HepG2 (cell line): ENCODE results near the gene ABCB10. TPM values are rescaled to one million over a fixed set of nuclear protein-coding genes. Genes with fewer than 3 reads are reported as not detected.

Source experiments
- CC2D1A ChIP-seq: sonication (generic); formaldehyde crosslinking; IDR thresholded peaks from 2 replicates; pipeline ENCODE4 v1.8.1; 2023; ENCODE audit warnings: mild to moderate bottlenecking, missing genetic modification reagents
- CREM ChIP-seq, 2 experiments: sonication (generic) in 1 of 2; formaldehyde crosslinking in 1 of 2; IDR thresholded peaks; 2 replicates each; pipeline versions ENCODE4 v1.4.0 to v1.6.1; 2016 to 2020; ENCODE audit warnings: antibody characterized with exemption in 1 of 2, mild to moderate bottlenecking in 1 of 2, missing genetic modification reagents in 1 of 2
- ELF4 ChIP-seq: sonication (generic); formaldehyde crosslinking; IDR thresholded peaks from 2 replicates; pipeline ENCODE4 v1.5.0; 2020; ENCODE audit warnings: missing genetic modification reagents, mild to moderate bottlenecking, moderate library complexity, borderline replicate concordance
- NFE2L1 ChIP-seq: sonication (generic); formaldehyde crosslinking; IDR thresholded peaks from 2 replicates; pipeline ENCODE4 v1.4.0; 2020; ENCODE audit warnings: missing genetic modification reagents, mild to moderate bottlenecking, borderline replicate concordance
- NKX3-1 ChIP-seq: sonication (generic); formaldehyde crosslinking; IDR thresholded peaks from 2 replicates; pipeline ENCODE4 v1.5.0; 2020; ENCODE audit warnings: missing genetic modification reagents
- PRMT3 ChIP-seq: sonication (generic); formaldehyde crosslinking; IDR thresholded peaks from 2 replicates; pipeline ENCODE4 v1.8.1; 2022; ENCODE audit warnings: low read depth, mild to moderate bottlenecking, moderate library complexity, missing genetic modification reagents, borderline replicate concordance
- RARA ChIP-seq: IDR thresholded peaks from 2 replicates; pipeline ENCODE4 v1.6.1; 2016; ENCODE audit warnings: missing genetic modification reagents, missing compliant biosample characterization
- SAP130 ChIP-seq: IDR thresholded peaks from 2 replicates; pipeline ENCODE4 v1.6.1; 2016; ENCODE audit warnings: low read depth
- SIN3A ChIP-seq: IDR thresholded peaks from 2 replicates; pipeline ENCODE4 v1.6.1; 2011; ENCODE audit warnings: low read depth, mild to moderate bottlenecking, control low read depth, low read length, borderline replicate concordance
- SMC3 ChIP-seq: IDR thresholded peaks from 2 replicates; pipeline ENCODE4 v1.6.1; 2011; ENCODE audit warnings: low read length, improper control_type of control experiment
- SNAI1 ChIP-seq: sonication (generic); formaldehyde crosslinking; IDR thresholded peaks from 2 replicates; pipeline ENCODE4 v1.5.0; 2020; ENCODE audit warnings: mild to moderate bottlenecking, missing genetic modification reagents, borderline replicate concordance
- SOX13 ChIP-seq, 3 experiments: fragments of 450-650 bp in 1 of 3; sonication (generic) in 1 of 3; formaldehyde crosslinking in 1 of 3; IDR thresholded peaks in 2 of 3; conservative IDR thresholded peaks in 1 of 3; 2 replicates each; pipeline versions ENCODE4 v1.5.0 to v1.6.1; 2016 to 2020; ENCODE audit warnings: antibody characterized with exemption in 1 of 3, mild to moderate bottlenecking in 1 of 3, missing compliant biosample characterization in 1 of 3, missing genetic modification reagents in 1 of 3, moderate library complexity in 1 of 3
- TBL1XR1 ChIP-seq: fragments of 150-350 bp; IDR thresholded peaks from 2 replicates; pipeline ENCODE4 v1.6.1; 2014; ENCODE audit warnings: borderline replicate concordance, low read length; ENCODE audit not compliant: partially characterized antibody
- TP53 ChIP-seq: sonication (generic); formaldehyde crosslinking; conservative IDR thresholded peaks from 2 replicates; pipeline ENCODE4 v1.4.0; 2020; ENCODE audit warnings: missing genetic modification reagents
- ZFP36 ChIP-seq: fragments of 150-350 bp; IDR thresholded peaks from 2 replicates; pipeline ENCODE4 v1.6.1; 2018; ENCODE audit warnings: borderline replicate concordance, low read length, low read depth; ENCODE audit not compliant: partially characterized antibody
- ZFYVE20 ChIP-seq: sonication (generic); formaldehyde crosslinking; IDR thresholded peaks from 2 replicates; pipeline ENCODE4 v1.8.0; 2023; ENCODE audit warnings: low read depth, mild to moderate bottlenecking, moderate library complexity, missing genetic modification reagents, borderline replicate concordance
- ZNF331 ChIP-seq: sonication (generic); formaldehyde crosslinking; IDR thresholded peaks from 2 replicates; pipeline ENCODE4 v1.4.0; 2020; ENCODE audit warnings: missing genetic modification reagents
- ZNF644 ChIP-seq: IDR thresholded peaks from 2 replicates; pipeline ENCODE4 v1.6.1; 2016; ENCODE audit warnings: low read depth
- polyA plus RNA-seq, 8 experiments: library from polyadenylated mRNA; depleted of rRNA in 3 of 8; stranded (reverse) in 7 of 8; unstranded in 1 of 8; fragments of >200 nt; fragmentation: Illumina TruSeq in 4 of 8; extraction: Trizol in 4 of 8; gene quantifications; 2 replicates each; pipeline versions ENCODE4 v1.2.1 to v1.2.3, GENCODE V29; 2011 to 2016; ENCODE audit warnings: low read depth in 4 of 8, missing spikeins in 1 of 8, mixed read lengths in 1 of 8; ENCODE audit not compliant: insufficient read depth in 1 of 8
- total RNA-seq, 5 experiments: library from RNA; depleted of rRNA; stranded (reverse); fragments of >200 nt; fragmentation: Illumina TruSeq; extraction: Trizol; gene quantifications; 2 replicates each; pipeline ENCODE4 v1.2.3, GENCODE V29; 2016; ENCODE audit warnings: low read depth in 1 of 5
- TF ChIP-seq, protein P1 (sequence below): sonication (generic); formaldehyde crosslinking; IDR thresholded peaks from 2 replicates; pipeline ENCODE4 v1.9.0; 2021; ENCODE audit warnings: missing genetic modification reagents, borderline replicate concordance
- TF ChIP-seq, protein P2 (sequence below): sonication (generic); formaldehyde crosslinking; IDR thresholded peaks from 2 replicates; pipeline ENCODE4 v1.4.0; 2020; ENCODE audit warnings: missing genetic modification reagents
- TF ChIP-seq, protein P3 (sequence below): sonication (generic); formaldehyde crosslinking; IDR thresholded peaks from 2 replicates; pipeline ENCODE4 v1.5.1; 2020; ENCODE audit warnings: missing genetic modification reagents, mild to moderate bottlenecking, borderline replicate concordance
- TF ChIP-seq, protein P4 (sequence below): sonication (generic); IDR thresholded peaks from 2 replicates; pipeline ENCODE4 v1.6.1; 2016; ENCODE audit warnings: low read depth, borderline replicate concordance
- TF ChIP-seq, protein P5 (sequence below): sonication (generic); formaldehyde crosslinking; IDR thresholded peaks from 2 replicates; pipeline ENCODE4 v1.5.0; 2020; ENCODE audit warnings: mild to moderate bottlenecking, low read depth, missing genetic modification reagents, borderline replicate concordance
- TF ChIP-seq, protein P6 (sequence below): sonication (generic); formaldehyde crosslinking; IDR thresholded peaks from 2 replicates; pipeline ENCODE4 v1.4.0; 2020; ENCODE audit warnings: missing genetic modification reagents

ABCB10 gene
- total and polyA plus RNA-seq, 2 of the 13 experiments (the other 11 are each of a cell fraction or from before 2014, with no cell fraction given) = 11.2 to 28.9 TPM

DNA sequence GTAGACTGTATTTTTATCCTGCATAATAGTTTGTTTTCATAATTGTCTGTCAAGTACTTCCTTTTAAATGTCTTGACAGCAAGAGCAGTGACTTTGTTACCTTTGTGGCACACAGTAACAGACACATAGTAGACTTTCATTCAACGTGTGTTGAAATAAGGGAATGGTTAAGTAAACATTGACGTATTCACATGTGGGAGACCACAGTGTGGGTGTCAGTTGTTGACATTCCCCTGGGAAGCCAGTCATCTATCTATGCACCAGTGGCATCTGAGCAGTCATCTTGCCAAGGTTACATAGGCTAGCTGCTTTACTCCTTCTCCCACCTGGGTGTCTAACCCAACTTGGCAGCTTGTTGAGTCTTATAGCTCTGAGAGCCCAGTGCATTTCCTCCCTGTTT is 48.9 kb downstream of the ABCB10 start (continued):
- no peak for TF ChIP-seq TP53 (CRISPR knock-in tag)
- TF ChIP-seq SNAI1 (CRISPR knock-in tag) = no peak
- no peak for TF ChIP-seq ZFP36
- TF ChIP-seq, protein P1, sequence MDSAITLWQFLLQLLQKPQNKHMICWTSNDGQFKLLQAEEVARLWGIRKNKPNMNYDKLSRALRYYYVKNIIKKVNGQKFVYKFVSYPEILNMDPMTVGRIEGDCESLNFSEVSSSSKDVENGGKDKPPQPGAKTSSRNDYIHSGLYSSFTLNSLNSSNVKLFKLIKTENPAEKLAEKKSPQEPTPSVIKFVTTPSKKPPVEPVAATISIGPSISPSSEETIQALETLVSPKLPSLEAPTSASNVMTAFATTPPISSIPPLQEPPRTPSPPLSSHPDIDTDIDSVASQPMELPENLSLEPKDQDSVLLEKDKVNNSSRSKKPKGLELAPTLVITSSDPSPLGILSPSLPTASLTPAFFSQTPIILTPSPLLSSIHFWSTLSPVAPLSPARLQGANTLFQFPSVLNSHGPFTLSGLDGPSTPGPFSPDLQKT (CRISPR knock-in tag) = no peak
- TF ChIP-seq, protein P2, sequence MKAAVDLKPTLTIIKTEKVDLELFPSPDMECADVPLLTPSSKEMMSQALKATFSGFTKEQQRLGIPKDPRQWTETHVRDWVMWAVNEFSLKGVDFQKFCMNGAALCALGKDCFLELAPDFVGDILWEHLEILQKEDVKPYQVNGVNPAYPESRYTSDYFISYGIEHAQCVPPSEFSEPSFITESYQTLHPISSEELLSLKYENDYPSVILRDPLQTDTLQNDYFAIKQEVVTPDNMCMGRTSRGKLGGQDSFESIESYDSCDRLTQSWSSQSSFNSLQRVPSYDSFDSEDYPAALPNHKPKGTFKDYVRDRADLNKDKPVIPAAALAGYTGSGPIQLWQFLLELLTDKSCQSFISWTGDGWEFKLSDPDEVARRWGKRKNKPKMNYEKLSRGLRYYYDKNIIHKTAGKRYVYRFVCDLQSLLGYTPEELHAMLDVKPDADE (CRISPR knock-in tag) = no peak
- TF ChIP-seq, protein P3, sequence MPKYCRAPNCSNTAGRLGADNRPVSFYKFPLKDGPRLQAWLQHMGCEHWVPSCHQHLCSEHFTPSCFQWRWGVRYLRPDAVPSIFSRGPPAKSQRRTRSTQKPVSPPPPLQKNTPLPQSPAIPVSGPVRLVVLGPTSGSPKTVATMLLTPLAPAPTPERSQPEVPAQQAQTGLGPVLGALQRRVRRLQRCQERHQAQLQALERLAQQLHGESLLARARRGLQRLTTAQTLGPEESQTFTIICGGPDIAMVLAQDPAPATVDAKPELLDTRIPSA = no peak
- TF ChIP-seq PRMT3 (CRISPR knock-in tag) = no peak
- no peak for TF ChIP-seq ELF4 (CRISPR knock-in tag)
- TF ChIP-seq ZFYVE20 (CRISPR knock-in tag) = no peak
- TF ChIP-seq CREM (IDR thresholded peaks at IDR 0.05) = peak; percentile 71; the same call in 1 of the 2 replicates
- no peak for TF ChIP-seq CREM (CRISPR knock-in tag; IDR thresholded peaks at IDR 0.05)
- TF ChIP-seq CC2D1A (CRISPR knock-in tag) = no peak
- no peak for TF ChIP-seq SMC3
- peak; percentile 62 for TF ChIP-seq TBL1XR1
- TF ChIP-seq NFE2L1 = no peak
- no peak for TF ChIP-seq SOX13 (IDR thresholded peaks at IDR 0.05)
- TF ChIP-seq SOX13 (CRISPR knock-in tag; conservative IDR thresholded peaks at IDR 0.05 in 1 of 2, IDR thresholded peaks at IDR 0.05 in 1 of 2) = peak in 1 of 2 experiments; percentile 72; a peak in 1 of 4 replicates
- TF ChIP-seq, protein P4, sequence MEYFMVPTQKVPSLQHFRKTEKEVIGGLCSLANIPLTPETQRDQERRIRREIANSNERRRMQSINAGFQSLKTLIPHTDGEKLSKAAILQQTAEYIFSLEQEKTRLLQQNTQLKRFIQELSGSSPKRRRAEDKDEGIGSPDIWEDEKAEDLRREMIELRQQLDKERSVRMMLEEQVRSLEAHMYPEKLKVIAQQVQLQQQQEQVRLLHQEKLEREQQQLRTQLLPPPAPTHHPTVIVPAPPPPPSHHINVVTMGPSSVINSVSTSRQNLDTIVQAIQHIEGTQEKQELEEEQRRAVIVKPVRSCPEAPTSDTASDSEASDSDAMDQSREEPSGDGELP = peak; percentile 81; the same call in 1 of the 2 replicates
- TF ChIP-seq SIN3A = peak; percentile 84; the same call in 1 of the 2 replicates
- TF ChIP-seq ZNF331 (CRISPR knock-in tag) = peak; percentile 17; the same call in 1 of the 2 replicates
- TF ChIP-seq ZNF644 (CRISPR knock-in tag) = peak; percentile 76
- peak; percentile 63; the same call in 1 of the 2 replicates for TF ChIP-seq RARA (CRISPR knock-in tag)
- TF ChIP-seq SAP130 (CRISPR knock-in tag) = peak; percentile 99
- TF ChIP-seq, protein P5, sequence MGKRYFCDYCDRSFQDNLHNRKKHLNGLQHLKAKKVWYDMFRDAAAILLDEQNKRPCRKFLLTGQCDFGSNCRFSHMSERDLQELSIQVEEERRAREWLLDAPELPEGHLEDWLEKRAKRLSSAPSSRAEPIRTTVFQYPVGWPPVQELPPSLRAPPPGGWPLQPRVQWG (CRISPR knock-in tag) = no peak
- TF ChIP-seq NKX3-1 = no peak
- TF ChIP-seq, protein P6, sequence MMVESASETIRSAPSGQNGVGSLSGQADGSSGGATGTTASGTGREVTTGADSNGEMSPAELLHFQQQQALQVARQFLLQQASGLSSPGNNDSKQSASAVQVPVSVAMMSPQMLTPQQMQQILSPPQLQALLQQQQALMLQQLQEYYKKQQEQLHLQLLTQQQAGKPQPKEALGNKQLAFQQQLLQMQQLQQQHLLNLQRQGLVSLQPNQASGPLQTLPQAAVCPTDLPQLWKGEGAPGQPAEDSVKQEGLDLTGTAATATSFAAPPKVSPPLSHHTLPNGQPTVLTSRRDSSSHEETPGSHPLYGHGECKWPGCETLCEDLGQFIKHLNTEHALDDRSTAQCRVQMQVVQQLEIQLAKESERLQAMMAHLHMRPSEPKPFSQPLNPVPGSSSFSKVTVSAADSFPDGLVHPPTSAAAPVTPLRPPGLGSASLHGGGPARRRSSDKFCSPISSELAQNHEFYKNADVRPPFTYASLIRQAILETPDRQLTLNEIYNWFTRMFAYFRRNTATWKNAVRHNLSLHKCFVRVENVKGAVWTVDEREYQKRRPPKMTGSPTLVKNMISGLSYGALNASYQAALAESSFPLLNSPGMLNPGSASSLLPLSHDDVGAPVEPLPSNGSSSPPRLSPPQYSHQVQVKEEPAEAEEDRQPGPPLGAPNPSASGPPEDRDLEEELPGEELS (CRISPR knock-in tag) = 0 out of 2 replicates have a peak, but pooled peaks have one; percentile 53
